GM23248 (cell line): ENCODE data around the gene DST. TPM values are rescaled to one million over a fixed set of nuclear protein-coding genes. Genes with fewer than 3 reads are reported as not detected.

Experiments
- DNase-seq: peaks from one replicate; pipeline ENCODE4 v3.0.0-alpha.2; 2015
- H2AFZ ChIP-seq: fragments of 200-600 bp; sonication (generic); 2 replicates; pipeline ENCODE4 v1.6.1; 2016; ENCODE audit warnings: antibody characterized with exemption
- H3F3A ChIP-seq: fragments of 200-600 bp; sonication (generic); 2 replicates; pipeline ENCODE4 v1.6.1; 2016; ENCODE audit warnings: mild to moderate bottlenecking, antibody characterized with exemption, mixed run types; ENCODE audit not compliant: insufficient read depth
- H3K27ac ChIP-seq: fragments of 200-600 bp; sonication (generic); 2 replicates; pipeline ENCODE4 v1.5.1; 2016; ENCODE audit warnings: mild to moderate bottlenecking
- H3K27me3 ChIP-seq: fragments of 200-600 bp; sonication (generic); replicated peaks from 2 replicates; pipeline ENCODE4 v1.6.1; 2016; ENCODE audit warnings: mild to moderate bottlenecking; ENCODE audit not compliant: insufficient read depth
- H3K36me3 ChIP-seq: fragments of 200-600 bp; sonication (generic); 2 replicates; pipeline ENCODE4 v1.6.1; 2016; ENCODE audit warnings: low read depth, mild to moderate bottlenecking
- H3K4me1 ChIP-seq: fragments of 200-600 bp; sonication (generic); 2 replicates; pipeline ENCODE4 v1.6.1; 2016; ENCODE audit warnings: mild to moderate bottlenecking; ENCODE audit not compliant: insufficient read depth
- H3K4me2 ChIP-seq: fragments of 200-600 bp; sonication (generic); one replicate; pipeline ENCODE4 v1.6.1; 2016; ENCODE audit warnings: mild to moderate bottlenecking; ENCODE audit not compliant: unreplicated experiment
- H3K4me3 ChIP-seq: fragments of 200-600 bp; sonication (generic); 2 replicates; pipeline ENCODE4 v1.5.1; 2016; ENCODE audit warnings: mild to moderate bottlenecking
- H3K79me2 ChIP-seq: fragments of 200-600 bp; sonication (generic); 2 replicates; pipeline ENCODE4 v1.6.1; 2016; ENCODE audit warnings: mild to moderate bottlenecking; ENCODE audit not compliant: insufficient read depth
- H3K9ac ChIP-seq: fragments of 200-600 bp; sonication (generic); 2 replicates; pipeline ENCODE4 v1.6.1; 2016; ENCODE audit warnings: mild to moderate bottlenecking
- H3K9me2 ChIP-seq: fragments of 200-600 bp; sonication (generic); 2 replicates; pipeline ENCODE4 v1.6.1; 2016; ENCODE audit warnings: mixed run types, mild to moderate bottlenecking, moderate library complexity; ENCODE audit not compliant: insufficient read depth
- H3K9me3 ChIP-seq: fragments of 200-600 bp; sonication (generic); one replicate; pipeline ENCODE4 v1.6.1; 2017; ENCODE audit warnings: low read depth
- H4K20me1 ChIP-seq: fragments of 200-600 bp; sonication (generic); 2 replicates; pipeline ENCODE4 v1.6.0; 2016; ENCODE audit not compliant: insufficient read depth
- EZH2 ChIP-seq: fragments of 200-600 bp; sonication (generic); IDR thresholded peaks from 2 replicates; pipeline ENCODE4 v1.6.1; 2018; ENCODE audit warnings: antibody characterized with exemption, mild to moderate bottlenecking; ENCODE audit not compliant: insufficient read depth, poor library complexity, severe bottlenecking
- EZH2phosphoT487 ChIP-seq: fragments of 200-600 bp; sonication (generic); IDR thresholded peaks from 2 replicates; pipeline ENCODE4 v1.6.1; 2018; ENCODE audit warnings: antibody characterized with exemption, moderate library complexity, mild to moderate bottlenecking, low read depth; ENCODE audit not compliant: insufficient read depth
- WGBS, 2 experiments: methylation state at CpG; one replicate each; pipeline ENCODE4 v1.1.6; 2015 to 2017; ENCODE audit warnings: low lambda C conversion rate in 2 of 2, low coverage in 1 of 2; ENCODE audit errors: missing lambda C conversion rate in 2 of 2; 5-methylcytosine and 5-hydroxymethylcytosine counted together
- in situ Hi-C: fragments of 300-500 bp; cut with MboI; formaldehyde crosslinking; loops from 2 replicates; pipeline ENCODE4 v1.15.0; 2020
- polyA plus RNA-seq: library from polyadenylated mRNA; unstranded; fragments of >200 nt; fragmentation: Nextera tagmentation; extraction: Ambion mirVana; gene quantifications from 2 replicates; pipeline ENCODE4 v1.2.1, GENCODE V29; 2016
- total RNA-seq: library from RNA; depleted of rRNA; stranded (reverse); fragments of >200 nt; shearing (Covaris generic); gene quantifications from 2 replicates; pipeline ENCODE4 v1.2.3, GENCODE V29; 2014

The DST gene
- total and polyA plus RNA-seq, 2 experiments from 2014 or later: 181 to 322 TPM

- peak overlapping the region; percentile 26 for H3K4me2 ChIP-seq
- no peak overlapping the region for H3K4me3 ChIP-seq
- no peaks in the 10 kb centered on the region for H4K20me1 ChIP-seq
- no peaks in the 10 kb centered on the region for H3K9me3 ChIP-seq
- H3K9me2 ChIP-seq: no peaks in the 10 kb centered on the region
- H3K4me1 ChIP-seq: peaks cover 59% of the 10 kb centered on the region
- no peaks in the 10 kb centered on the region for H3K27me3 ChIP-seq
- H3K36me3 ChIP-seq: peaks cover 50% of the 10 kb centered on the region
- peak overlapping the region; percentile 49; the same call in 1 of the 2 replicates for H3K9ac ChIP-seq
- in situ Hi-C loops: no loop called here
- WGBS, 2 experiments: 79 to 88% methylated on average over 1 of the region's 1 CpG
- peak; percentile 54 for DNase-seq
- no peak for TF ChIP-seq EZH2phosphoT487
- no peak for TF ChIP-seq EZH2
- peaks cover 88% of the 10 kb centered on the region for H3K79me2 ChIP-seq
- peak overlapping the region; percentile 80 for H3K27ac ChIP-seq
- H2AFZ ChIP-seq: no peak overlapping the region
- peaks cover 75% of the 10 kb centered on the region for H3F3A ChIP-seq
Measured at GRCh38 chr6:56650191-56650590, 7.5 kb upstream of the DST start.

GRCh38 chr6:56649782-56650181 is 7.1 kb upstream of the DST start:
- Histone ChIP-seq H3K9me2 (no peaks in the 10 kb centered on the region), H3K9ac (peak overlapping the region; percentile 49), H3K36me3 (peaks cover 54% of the 10 kb centered on the region), H4K20me1 (no peaks in the 10 kb centered on the region), H3F3A (peaks cover 75% of the 10 kb centered on the region), H3K9me3 (no peaks in the 10 kb centered on the region), H3K79me2 (peaks cover 88% of the 10 kb centered on the region), H2AFZ (no peak overlapping the region), H3K27ac (peak overlapping the region; percentile 80), H3K4me3 (no peak overlapping the region), H3K27me3 (no peaks in the 10 kb centered on the region), H3K4me2 (peak overlapping the region; percentile 26), H3K4me1 (peaks cover 57% of the 10 kb centered on the region)
- 48 to 50% methylated on average over 3 of the region's 3 CpGs for WGBS, 2 experiments
- in situ Hi-C loops: loop anchor here (10.0 to 25.0 kb wide), 2 partner anchors 185 to 663 kb away; partner anchors contain the start of gene PRIM2
- no peak for TF ChIP-seq EZH2phosphoT487
- DNase-seq: peak; percentile 72

- no peaks in the 10 kb centered on the region for H3K27me3 ChIP-seq
- H3K4me3 ChIP-seq: no peak overlapping the region
- no peaks in the 10 kb centered on the region for H3K9me3 ChIP-seq
- peaks cover 57% of the 10 kb centered on the region for H3K36me3 ChIP-seq
- peaks cover 76% of the 10 kb centered on the region for H3F3A ChIP-seq
- no peaks in the 10 kb centered on the region for H4K20me1 ChIP-seq
- WGBS, 2 experiments: 0% methylated on average over 1 of the region's 1 CpG
- in situ Hi-C loops: loop anchor here (10.0 to 25.0 kb wide), 2 partner anchors 186 to 663 kb away; partner anchors contain the start of gene PRIM2
- H3K9ac ChIP-seq: peak overlapping the region; percentile 49
- H3K4me1 ChIP-seq: peaks cover 60% of the 10 kb centered on the region
- H3K9me2 ChIP-seq: no peaks in the 10 kb centered on the region
- H3K4me2 ChIP-seq: peak overlapping the region; percentile 26
- DNase-seq: peak; percentile 58
- no peak overlapping the region for H2AFZ ChIP-seq
- peak overlapping the region; percentile 80 for H3K27ac ChIP-seq
- H3K79me2 ChIP-seq: peaks cover 88% of the 10 kb centered on the region
- TF ChIP-seq EZH2phosphoT487 (no peak), EZH2 (no peak)
Measured at GRCh38 chr6:56649053-56649769, 6.5 kb upstream of the DST start.

- Histone ChIP-seq H3K36me3 (peaks cover 65% of the 10 kb centered on the region), H3F3A (peaks cover 77% of the 10 kb centered on the region), H3K9me2 (no peaks in the 10 kb centered on the region), H3K9me3 (no peaks in the 10 kb centered on the region), H3K4me2 (no peak overlapping the region), H4K20me1 (no peaks in the 10 kb centered on the region), H2AFZ (no peak overlapping the region), H3K4me3 (no peak overlapping the region), H3K27me3 (no peaks in the 10 kb centered on the region), H3K9ac (no peak overlapping the region), H3K79me2 (peaks cover 85% of the 10 kb centered on the region), H3K4me1 (peaks cover 63% of the 10 kb centered on the region), H3K27ac (no peak overlapping the region)
- in situ Hi-C loops: loop anchor here (10.0 to 25.0 kb wide), 2 partner anchors 188 to 665 kb away; partner anchors contain the start of gene PRIM2
- 64 to 65% methylated on average over 12 of the region's 12 CpGs for WGBS, 2 experiments
- DNase-seq: no peak
- TF ChIP-seq EZH2 (no peak), EZH2phosphoT487 (no peak)
Measured at GRCh38 chr6:56647172-56647762, 4.6 kb upstream of the DST start.
